PC-3 (cell line): ENCODE measurements around the gene MGAT4A.
"Not testable (repeated sequence)": the region's sequence is repeated elsewhere in the genome, so short reads cannot be mapped to it uniquely, and the experiment has no call there.

ENCODE experiments used
- CTCF ChIP-seq: fragments of 300-600 bp; sonication (generic); conservative IDR thresholded peaks from 2 replicates; pipeline ENCODE4 v1.5.1; 2017; ENCODE audit warnings: antibody characterized with exemption, low read depth, mild to moderate bottlenecking, low read length
- EZH2phosphoT487 ChIP-seq: fragments of 300-600 bp; sonication (generic); IDR thresholded peaks from 2 replicates; pipeline ENCODE4 v1.6.1; 2018; ENCODE audit warnings: mild to moderate bottlenecking, antibody characterized with exemption, low read length, borderline replicate concordance

- TF ChIP-seq EZH2phosphoT487, CTCF: not testable (repeated sequence)
Observed at GRCh38 chr2:98594665-98595064, 136.3 kb downstream of the MGAT4A start.
